ENCODE measurements around the gene FAM167B. TPM values are rescaled to one million over a fixed set of nuclear protein-coding genes. Genes with fewer than 3 reads are reported as not detected.
A peak's percentile ranks its signal among the peaks of the same experiment; 100 is the strongest.

Gene FAM167B
- total RNA-seq, 3 donors from 2014 or later = 0.64 to 6.9 (median 1.2) TPM

DNA sequence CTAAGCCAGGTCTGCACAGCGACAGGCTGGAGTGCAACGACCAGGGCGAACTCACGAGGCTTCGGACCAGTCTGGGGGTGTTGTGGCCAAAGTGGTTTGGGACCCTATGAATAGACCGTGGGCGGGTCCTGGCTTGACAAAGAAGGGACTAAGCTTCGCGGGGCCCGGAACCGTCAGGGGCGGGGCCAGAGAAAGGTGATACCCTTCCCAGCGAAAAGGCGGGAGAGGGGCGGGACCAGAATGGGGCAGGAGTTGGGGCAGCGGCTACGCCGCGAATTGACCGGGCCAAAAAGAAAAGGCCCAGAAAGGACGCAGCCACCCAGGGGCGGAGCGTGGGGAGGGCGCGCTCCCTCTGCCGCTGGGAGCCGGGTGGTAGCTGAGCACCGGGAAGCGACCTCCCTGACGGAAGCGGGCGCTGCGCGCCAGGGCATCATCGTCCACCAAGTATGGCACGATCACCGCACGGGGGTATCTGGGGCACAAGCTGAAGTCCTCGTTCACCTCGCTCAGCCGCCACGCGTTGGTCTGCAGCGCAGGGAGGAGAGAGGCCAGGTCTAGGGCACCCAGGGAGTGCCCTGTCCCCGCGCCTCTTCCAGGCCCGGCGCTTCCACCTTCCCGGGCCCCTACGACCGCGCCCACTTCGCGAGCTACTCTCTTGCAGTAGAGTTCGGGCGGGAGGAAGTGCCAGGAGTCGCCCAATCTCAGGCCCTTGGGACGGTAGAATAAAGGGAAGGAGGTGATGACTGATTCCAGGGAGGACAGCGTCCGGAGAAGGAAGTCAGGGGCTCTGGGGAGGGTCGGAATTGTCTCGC is 6.7 kb upstream of the FAM167B start:
- Histone ChIP-seq H3K27me3 (no peaks in the 10 kb centered on the region), H3K4me3 (peak overlapping the region; percentile 56 to 73 (median 69)), H3K9me3 (no peaks in the 10 kb centered on the region), H3K4me1 (peaks cover 0 to 8% of the 10 kb centered on the region in 2 donors), H3K36me3 (no peaks in the 10 kb centered on the region), H3K27ac (peak overlapping the region; percentile 89 to 96)
- intact Hi-C loops (cut with DNase I; ENCODE audit: low total_unique reads) = no loop called here
- peak; percentile 75 to 79 for DNase-seq (ENCODE audit: low spot score in 2 of 2)
- TF ChIP-seq, protein P1, sequence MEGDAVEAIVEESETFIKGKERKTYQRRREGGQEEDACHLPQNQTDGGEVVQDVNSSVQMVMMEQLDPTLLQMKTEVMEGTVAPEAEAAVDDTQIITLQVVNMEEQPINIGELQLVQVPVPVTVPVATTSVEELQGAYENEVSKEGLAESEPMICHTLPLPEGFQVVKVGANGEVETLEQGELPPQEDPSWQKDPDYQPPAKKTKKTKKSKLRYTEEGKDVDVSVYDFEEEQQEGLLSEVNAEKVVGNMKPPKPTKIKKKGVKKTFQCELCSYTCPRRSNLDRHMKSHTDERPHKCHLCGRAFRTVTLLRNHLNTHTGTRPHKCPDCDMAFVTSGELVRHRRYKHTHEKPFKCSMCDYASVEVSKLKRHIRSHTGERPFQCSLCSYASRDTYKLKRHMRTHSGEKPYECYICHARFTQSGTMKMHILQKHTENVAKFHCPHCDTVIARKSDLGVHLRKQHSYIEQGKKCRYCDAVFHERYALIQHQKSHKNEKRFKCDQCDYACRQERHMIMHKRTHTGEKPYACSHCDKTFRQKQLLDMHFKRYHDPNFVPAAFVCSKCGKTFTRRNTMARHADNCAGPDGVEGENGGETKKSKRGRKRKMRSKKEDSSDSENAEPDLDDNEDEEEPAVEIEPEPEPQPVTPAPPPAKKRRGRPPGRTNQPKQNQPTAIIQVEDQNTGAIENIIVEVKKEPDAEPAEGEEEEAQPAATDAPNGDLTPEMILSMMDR (IDR thresholded peaks at IDR 0.05) = peak in 2 of 3 donors; percentile 22 to 27
- TF ChIP-seq POLR2AphosphoS5 (IDR thresholded peaks at IDR 0.05) = peak in 2 of 3 donors; percentile 32 to 60
- no peak for TF ChIP-seq POLR2A (IDR thresholded peaks at IDR 0.05)

DNA sequence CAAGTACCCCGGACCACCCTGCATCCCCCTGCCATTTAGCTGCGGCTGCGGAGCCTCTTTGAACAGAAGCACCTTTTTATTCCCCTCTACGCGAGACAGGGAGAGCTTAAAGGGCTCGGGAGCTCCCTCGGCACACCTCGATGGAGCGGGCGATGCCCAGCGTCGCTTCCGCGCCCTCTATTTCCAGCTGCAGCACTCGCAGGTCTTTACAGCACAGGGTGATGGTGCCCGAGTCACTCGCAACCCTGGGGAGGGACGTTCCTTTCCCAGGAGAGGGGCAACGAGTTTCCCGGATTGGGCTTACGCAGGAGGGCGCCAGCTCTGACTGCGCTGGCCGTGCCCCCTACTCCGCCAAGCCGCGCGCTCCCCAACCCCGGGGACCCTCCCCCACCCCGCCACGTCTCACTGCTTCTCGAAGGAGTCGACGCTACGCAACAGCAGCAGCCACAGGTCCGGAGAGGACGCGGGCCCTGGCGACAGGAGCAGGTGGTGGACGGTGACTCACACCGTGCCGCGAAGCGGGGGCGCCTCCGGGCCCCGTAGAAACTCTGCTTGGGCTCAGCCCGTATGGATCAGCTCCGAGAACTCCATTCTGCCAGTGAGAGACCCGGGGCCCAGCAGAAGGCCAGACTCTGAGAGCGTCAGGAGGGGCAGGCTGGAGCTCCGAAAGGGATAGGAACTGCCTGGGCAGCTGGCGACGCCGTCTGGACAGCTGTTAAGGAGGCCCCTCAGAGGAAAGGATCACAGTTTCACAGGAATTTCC is 5.8 kb upstream of the FAM167B start:
- Histone ChIP-seq H3K36me3 (no peaks in the 10 kb centered on the region), H3K4me1 (peaks cover 0 to 8% of the 10 kb centered on the region in 2 donors), H3K9me3 (no peaks in the 10 kb centered on the region), H3K27ac (peak overlapping the region; percentile 89 to 96), H3K4me3 (peak overlapping the region; percentile 56 to 73 (median 69)), H3K27me3 (no peaks in the 10 kb centered on the region)
- peak; percentile 46 to 69 for DNase-seq (ENCODE audit: low spot score in 2 of 2)
- intact Hi-C loops (cut with DNase I; ENCODE audit: low total_unique reads) = no loop called here
- TF ChIP-seq, protein P1 (IDR thresholded peaks at IDR 0.05) = no peak
- TF ChIP-seq POLR2AphosphoS5 (IDR thresholded peaks at IDR 0.05) (peak in 2 of 3 donors; percentile 21 to 60), POLR2A (IDR thresholded peaks at IDR 0.05) (no peak)

DNA sequence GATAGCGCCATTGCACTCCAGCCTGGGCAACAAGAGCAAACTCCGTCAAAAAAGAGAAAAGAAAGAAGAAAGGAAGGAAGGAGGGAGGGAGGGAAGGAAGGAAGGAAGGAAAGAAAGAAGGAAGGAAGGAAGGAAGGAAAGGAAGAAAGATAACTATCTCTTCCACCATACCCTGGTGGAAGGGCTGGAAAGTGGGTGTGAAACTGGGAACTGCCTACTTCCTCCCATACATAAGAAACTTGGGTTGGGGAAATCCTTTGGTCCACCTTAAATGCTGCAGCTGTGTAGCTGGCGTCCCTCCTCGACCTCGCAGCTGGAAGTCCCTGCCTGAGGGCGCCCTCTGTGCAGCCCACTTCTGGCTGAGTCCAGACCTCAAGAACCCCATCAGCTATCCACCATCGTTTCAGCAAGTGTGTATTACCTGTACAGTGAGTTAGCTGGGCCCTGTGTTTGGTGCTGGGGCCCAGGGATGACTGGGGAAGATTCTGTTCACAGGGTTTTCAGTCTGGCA is 4.6 kb upstream of the FAM167B start:
- H3K4me3 ChIP-seq = peak overlapping the region in 1 of 3 donors; percentile 30
- no peaks in the 10 kb centered on the region for H3K36me3 ChIP-seq
- H3K4me1 ChIP-seq = peaks cover 3 to 9% of the 10 kb centered on the region in 2 donors
- peak overlapping the region in 1 of 2 donors; percentile 74 for H3K27ac ChIP-seq
- intact Hi-C loops (cut with DNase I; ENCODE audit: low total_unique reads) = no loop called here
- no peak for TF ChIP-seq POLR2AphosphoS5 (IDR thresholded peaks at IDR 0.05)
- TF ChIP-seq, protein P1 (IDR thresholded peaks at IDR 0.05) = no peak
- TF ChIP-seq POLR2A (IDR thresholded peaks at IDR 0.05) = no peak
- no peaks in the 10 kb centered on the region for H3K9me3 ChIP-seq
- no peaks in the 10 kb centered on the region for H3K27me3 ChIP-seq
- DNase-seq (ENCODE audit: low spot score in 2 of 2) = no peak

DNA sequence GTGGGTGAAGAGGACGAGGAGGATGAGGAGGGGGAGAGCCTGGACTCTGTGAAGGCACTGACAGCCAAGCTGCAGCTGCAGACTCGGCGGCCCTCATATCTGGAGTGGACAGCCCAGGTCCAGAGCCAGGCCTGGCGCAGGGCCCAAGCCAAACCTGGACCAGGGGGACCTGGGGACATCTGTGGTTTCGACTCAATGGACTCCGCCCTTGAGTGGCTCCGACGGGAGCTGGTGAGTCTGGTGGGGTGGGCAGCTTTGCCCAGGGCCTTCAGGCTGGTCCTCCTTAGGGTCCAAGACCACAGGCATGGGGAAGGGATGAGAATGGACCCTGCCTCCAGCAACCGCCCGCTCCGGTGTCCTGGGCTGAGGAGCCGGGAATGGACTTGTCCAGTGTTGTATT is 430 bp downstream of the FAM167B start:
- Histone ChIP-seq H3K27me3 (no peaks in the 10 kb centered on the region), H3K4me3 (peak overlapping the region in 1 of 3 donors; percentile 7), H3K27ac (peak overlapping the region; percentile 22 to 87), H3K9me3 (no peaks in the 10 kb centered on the region), H3K4me1 (peaks cover 3 to 10% of the 10 kb centered on the region in 2 donors), H3K36me3 (no peaks in the 10 kb centered on the region)
- no peak for DNase-seq (ENCODE audit: low spot score in 2 of 2)
- no peak for TF ChIP-seq POLR2AphosphoS5 (IDR thresholded peaks at IDR 0.05)
- no peak for TF ChIP-seq POLR2A (IDR thresholded peaks at IDR 0.05)
- TF ChIP-seq, protein P1 (IDR thresholded peaks at IDR 0.05) = no peak
- intact Hi-C loops (cut with DNase I; ENCODE audit: low total_unique reads) = no loop called here

Measured in breast epithelium (tissue), 4 donors.